A204.1 (cell line): ENCODE results near the gene IRF7.
"Not testable (repeated sequence)": the region's sequence is repeated elsewhere in the genome, so short reads cannot be mapped to it uniquely, and the experiment has no call there.

Experiments
- FAIRE-seq: peaks from 2 replicates; lab custom pipeline; 2012; peaks lifted over from hg19 to GRCh38; lab: Jason Lieb, UNC

The IRF7 gene

GRCh38 chr11:579830-580601 lies 35.7 kb downstream of the IRF7 start:
- FAIRE-seq, result no peak

- FAIRE-seq, result no peak
These were observed 37.3 kb downstream of the IRF7 start for GRCh38 chr11:578276-579035.

GRCh38 chr11:577611-577894 lies 38.2 kb downstream of the IRF7 start:
- FAIRE-seq, result no peak

- no peak for FAIRE-seq
These were observed 38.7 kb downstream of the IRF7 start for GRCh38 chr11:576811-577610.

GRCh38 chr11:575996-576768 lies 39.6 kb downstream of the IRF7 start, which contains the start of gene PHRF1:
Gene PHRF1, plus strand, starts transcription at chr11:576470. Its CDS starts 5,043 bp downstream, at chr11:581513.
- no peak for FAIRE-seq

- FAIRE-seq, result no peak
These were observed 40.3 kb downstream of the IRF7 start for GRCh38 chr11:575313-575995.

GRCh38 chr11:574632-575312 lies 41.0 kb downstream of the IRF7 start:
- FAIRE-seq, result no peak

GRCh38 chr11:574031-574570 lies 41.6 kb downstream of the IRF7 start:
- FAIRE-seq, result not testable (repeated sequence)

- no peak for FAIRE-seq
These were observed 42.5 kb downstream of the IRF7 start for GRCh38 chr11:573146-573759.

GRCh38 chr11:571802-572185 lies 44.0 kb downstream of the IRF7 start:
- FAIRE-seq, result no peak

- no peak for FAIRE-seq
These were observed 46.4 kb downstream of the IRF7 start for GRCh38 chr11:569158-569885.

- FAIRE-seq, result no peak
These were observed 47.2 kb downstream of the IRF7 start for GRCh38 chr11:568306-569157.

GRCh38 chr11:567629-568292 lies 48.0 kb downstream of the IRF7 start:
- FAIRE-seq, result no peak

- FAIRE-seq, result no peak
These were observed 48.6 kb downstream of the IRF7 start for GRCh38 chr11:567011-567628.

- FAIRE-seq, result no peak
These were observed 49.7 kb downstream of the IRF7 start for GRCh38 chr11:565921-566509.

- no peak for FAIRE-seq
These were observed 51.8 kb downstream of the IRF7 start for GRCh38 chr11:563812-564578.
